Peyer's patch (tissue), 4 donors: Measurements from ENCODE around the gene GPSM3. TPM values are rescaled to one million over a fixed set of nuclear protein-coding genes. Genes with fewer than 3 reads are reported as not detected.
"Not testable (repeated sequence)": the region's sequence is repeated elsewhere in the genome, so short reads cannot be mapped to it uniquely, and the experiment has no call there.

ENCODE experiments used
- DNase-seq, 3 donors: peaks; one replicate each; pipeline ENCODE4 v3.0.0-alpha.2; 2017 to 2019
- H3K27ac ChIP-seq, 4 donors: fragments of 200-600 bp; sonication (generic); one replicate each; pipeline ENCODE4 v1.5.1; 2016 to 2019
- H3K27me3 ChIP-seq, 2 donors: fragments of 200-600 bp; sonication (generic); one replicate each; pipeline ENCODE4 v1.5.1; 2019
- H3K36me3 ChIP-seq, 3 donors: fragments of 200-600 bp; sonication (generic); one replicate each; pipeline ENCODE4 v1.5.1; 2016 to 2019
- H3K4me1 ChIP-seq, 4 donors: fragments of 200-600 bp; sonication (generic); one replicate each; pipeline ENCODE4 v1.5.1; 2016 to 2019
- H3K4me3 ChIP-seq, 4 donors: fragments of 200-600 bp; sonication (generic); 1 replicate in 3 of 4; 2 replicates in 1 of 4; pipeline ENCODE4 v1.5.1; 2016 to 2019; ENCODE audit warnings: mild to moderate bottlenecking in 1 of 4
- H3K9me3 ChIP-seq, 4 donors: fragments of 200-600 bp; sonication (generic); one replicate each; pipeline ENCODE4 v1.5.1; 2016 to 2019; ENCODE audit warnings: mild to moderate bottlenecking in 1 of 4
- POLR2A ChIP-seq, 2 donors: fragments of 450-650 bp; IDR thresholded peaks; one replicate each; pipeline ENCODE4 v1.5.1; 2017; ENCODE audit warnings: antibody characterized with exemption in 2 of 2, mild to moderate bottlenecking in 2 of 2, moderate library complexity in 2 of 2
- total RNA-seq, 4 donors: library from RNA; depleted of rRNA; stranded (reverse); fragments of >200 nt; gene quantifications; one replicate each; pipeline ENCODE4 v1.1.0, GENCODE V29; 2016
- TF ChIP-seq, protein P1 (sequence below), 6 experiments: fragments of 450-650 bp in 4 of 6; fragments of 200-600 bp in 2 of 6; sonication (generic) in 1 of 6; IDR thresholded peaks; one replicate each; pipeline ENCODE4 v1.5.1; 2017 to 2019; ENCODE audit warnings: antibody characterized with exemption in 6 of 6, mild to moderate bottlenecking in 3 of 6, moderate library complexity in 1 of 6

Gene GPSM3
- total RNA-seq, 4 donors from 2014 or later: 5.3 to 38.8 (median 10.3) TPM

DNA sequence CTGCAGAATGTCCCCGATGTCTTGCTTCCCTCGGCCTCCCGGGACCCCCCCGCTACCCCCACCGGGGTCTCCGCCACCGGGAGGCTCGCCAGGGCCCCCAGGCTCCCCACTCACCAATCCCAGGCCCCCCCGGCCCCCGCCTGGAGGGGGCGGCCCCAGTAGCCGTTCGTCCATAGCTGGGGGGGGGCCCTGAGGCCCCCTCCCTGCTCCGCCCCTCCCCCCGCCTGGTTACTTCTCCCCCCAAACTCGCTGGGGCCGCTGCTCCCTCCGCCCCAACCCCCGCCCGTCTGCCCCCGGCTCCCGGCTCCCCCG lies 2.7 kb downstream of the GPSM3 start:
- Histone ChIP-seq H3K27me3 (no peaks in the 10 kb centered on the region), H3K27ac (peak overlapping the region; percentile 90 to 98 (median 94)), H3K4me1 (peaks cover 1 to 56% (median 12%) of the 10 kb centered on the region in 4 donors), H3K4me3 (peak overlapping the region; percentile 59 to 92 (median 76)), H3K36me3 (peaks cover 0 to 23% (median 0%) of the 10 kb centered on the region in 3 donors), H3K9me3 (no peaks in the 10 kb centered on the region)
- DNase-seq: no peak
- TF ChIP-seq, protein P1, sequence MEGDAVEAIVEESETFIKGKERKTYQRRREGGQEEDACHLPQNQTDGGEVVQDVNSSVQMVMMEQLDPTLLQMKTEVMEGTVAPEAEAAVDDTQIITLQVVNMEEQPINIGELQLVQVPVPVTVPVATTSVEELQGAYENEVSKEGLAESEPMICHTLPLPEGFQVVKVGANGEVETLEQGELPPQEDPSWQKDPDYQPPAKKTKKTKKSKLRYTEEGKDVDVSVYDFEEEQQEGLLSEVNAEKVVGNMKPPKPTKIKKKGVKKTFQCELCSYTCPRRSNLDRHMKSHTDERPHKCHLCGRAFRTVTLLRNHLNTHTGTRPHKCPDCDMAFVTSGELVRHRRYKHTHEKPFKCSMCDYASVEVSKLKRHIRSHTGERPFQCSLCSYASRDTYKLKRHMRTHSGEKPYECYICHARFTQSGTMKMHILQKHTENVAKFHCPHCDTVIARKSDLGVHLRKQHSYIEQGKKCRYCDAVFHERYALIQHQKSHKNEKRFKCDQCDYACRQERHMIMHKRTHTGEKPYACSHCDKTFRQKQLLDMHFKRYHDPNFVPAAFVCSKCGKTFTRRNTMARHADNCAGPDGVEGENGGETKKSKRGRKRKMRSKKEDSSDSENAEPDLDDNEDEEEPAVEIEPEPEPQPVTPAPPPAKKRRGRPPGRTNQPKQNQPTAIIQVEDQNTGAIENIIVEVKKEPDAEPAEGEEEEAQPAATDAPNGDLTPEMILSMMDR (IDR thresholded peaks at IDR 0.05): no peak
- no peak for TF ChIP-seq POLR2A (IDR thresholded peaks at IDR 0.05)

DNA sequence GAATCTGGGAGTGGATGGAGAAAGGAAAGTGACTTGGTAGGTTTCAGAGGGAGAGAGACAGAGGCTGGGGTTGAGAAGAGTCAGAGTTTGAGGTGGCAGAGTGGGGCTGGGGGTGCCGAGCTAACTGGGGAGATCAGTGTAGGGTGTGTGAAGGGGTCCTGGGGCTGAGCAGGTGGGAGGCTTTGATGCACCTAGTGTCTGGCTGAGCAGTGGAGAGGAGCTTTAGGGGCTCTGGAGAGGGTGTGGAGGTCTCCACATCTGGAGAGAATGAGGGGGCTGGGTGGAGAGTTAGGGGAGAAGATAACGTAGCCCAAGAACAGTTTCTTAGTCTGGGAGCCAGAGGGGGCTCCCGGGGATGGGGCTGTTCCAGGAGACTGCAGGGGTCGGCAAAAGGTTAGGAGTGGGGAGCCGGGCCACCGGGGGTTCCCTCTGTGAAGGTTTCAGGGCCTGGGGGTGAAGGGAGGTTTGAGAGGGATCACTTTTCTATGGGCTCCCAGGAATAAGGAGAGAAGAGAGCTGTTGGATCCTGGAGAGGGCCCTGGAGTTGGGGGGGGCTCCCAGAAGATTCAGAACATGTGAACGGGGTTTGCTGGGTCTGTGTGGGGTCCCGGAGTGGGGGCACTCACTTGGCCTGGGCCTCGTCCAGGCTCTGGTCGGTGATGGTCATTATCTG lies 3.2 kb downstream of the GPSM3 start:
- DNase-seq: no peak
- H3K9me3 ChIP-seq: no peaks in the 10 kb centered on the region
- H3K4me3 ChIP-seq: peak overlapping the region; percentile 59 to 92 (median 76)
- H3K27me3 ChIP-seq: no peaks in the 10 kb centered on the region
- H3K27ac ChIP-seq: peak overlapping the region; percentile 90 to 98 (median 94)
- TF ChIP-seq, protein P1 (IDR thresholded peaks at IDR 0.05): no peak
- TF ChIP-seq POLR2A (IDR thresholded peaks at IDR 0.05): no peak
- peaks cover 0 to 55% (median 12%) of the 10 kb centered on the region in 4 donors for H3K4me1 ChIP-seq
- peaks cover 0 to 23% (median 0%) of the 10 kb centered on the region in 3 donors for H3K36me3 ChIP-seq

DNA sequence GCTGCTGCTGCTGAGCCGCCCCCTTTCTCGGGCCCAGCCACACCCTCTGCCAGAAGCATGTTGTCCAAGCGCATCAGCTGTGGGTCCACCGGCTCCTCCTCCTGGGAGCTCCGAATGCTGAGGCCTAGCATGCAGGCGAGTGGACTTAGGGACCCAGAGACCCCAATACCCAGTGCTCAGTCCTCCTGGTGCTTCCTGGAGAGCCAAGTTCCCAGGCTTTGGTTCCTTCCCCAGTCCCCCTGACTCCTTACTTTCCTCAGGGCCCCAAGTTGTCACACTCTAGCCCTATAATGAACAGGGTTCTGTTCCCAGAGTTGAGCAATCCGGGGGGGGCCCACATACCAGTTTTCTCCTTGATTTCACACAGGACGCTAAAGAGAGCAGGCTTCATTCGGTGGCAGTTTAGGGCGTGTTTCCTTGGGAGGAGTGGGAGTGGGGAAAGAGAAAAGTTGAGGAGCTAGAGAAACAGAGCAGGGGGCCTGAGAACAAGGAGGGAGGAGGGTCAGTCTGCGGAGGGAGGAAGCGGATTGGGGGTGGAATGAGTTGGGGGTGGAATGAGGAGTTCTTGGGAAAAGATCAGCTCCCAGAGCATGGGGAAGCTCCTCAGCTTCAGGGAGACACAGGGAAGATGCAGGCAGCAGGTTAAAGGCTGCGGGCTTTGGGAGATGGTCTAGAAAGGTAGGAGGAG lies 3.9 kb downstream of the GPSM3 start:
- H3K4me1 ChIP-seq: peaks cover 0 to 55% (median 12%) of the 10 kb centered on the region in 4 donors

DNA sequence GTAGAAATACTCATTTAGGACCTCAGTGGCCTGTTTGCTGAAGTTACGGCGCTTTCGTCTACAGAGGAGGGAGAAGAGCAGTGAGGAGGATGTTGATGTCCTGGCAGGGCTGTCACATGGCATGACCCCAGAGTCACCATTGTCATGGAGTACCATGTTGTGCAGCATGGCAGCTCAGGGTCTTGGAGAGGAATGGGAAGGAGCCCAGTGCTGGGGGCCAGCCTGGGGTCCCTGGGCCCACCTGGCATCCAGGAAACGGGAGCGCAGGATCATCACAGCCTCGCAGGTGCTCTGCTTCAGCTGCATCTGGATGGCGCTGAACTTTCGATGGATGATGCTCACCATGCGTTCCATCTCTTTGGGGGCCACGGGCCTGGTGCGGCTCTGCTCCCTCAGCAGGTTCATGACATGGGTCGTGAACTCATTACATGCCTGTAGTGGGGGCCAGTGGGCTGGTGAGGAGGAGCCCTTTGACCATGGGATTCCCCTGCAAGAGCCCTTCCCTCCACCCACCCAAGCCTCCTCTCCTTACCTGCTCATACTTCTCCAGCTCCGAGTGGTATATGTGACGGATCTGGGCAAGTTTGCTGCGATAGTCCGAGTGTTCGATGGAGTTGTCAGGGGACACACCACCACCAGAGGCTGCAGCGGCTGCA lies 4.6 kb downstream of the GPSM3 start:
- H3K27ac ChIP-seq: peak overlapping the region in 3 of 4 donors; percentile 92 to 98 (median 97)
- peaks cover 0 to 33% (median 0%) of the 10 kb centered on the region in 3 donors for H3K36me3 ChIP-seq
- H3K4me1 ChIP-seq: peaks cover 0 to 55% (median 6%) of the 10 kb centered on the region in 4 donors
- H3K4me3 ChIP-seq: peak overlapping the region in 2 of 4 donors; percentile 59 to 92
- H3K9me3 ChIP-seq, H3K27me3 ChIP-seq: not testable (repeated sequence)
- peak in 1 of 3 donors; percentile 37 for DNase-seq

More for the DNA sequence above, 3.9 kb downstream of the GPSM3 start:
- TF ChIP-seq, protein P1 (IDR thresholded peaks at IDR 0.05): no peak
- TF ChIP-seq POLR2A (IDR thresholded peaks at IDR 0.05): no peak
- Histone ChIP-seq H3K27me3 (no peaks in the 10 kb centered on the region), H3K27ac (peak overlapping the region; percentile 90 to 98 (median 94)), H3K36me3 (peaks cover 0 to 26% (median 0%) of the 10 kb centered on the region in 3 donors), H3K4me3 (peak overlapping the region; percentile 59 to 92 (median 76)), H3K9me3 (no peaks in the 10 kb centered on the region)
- DNase-seq: no peak

DNA sequence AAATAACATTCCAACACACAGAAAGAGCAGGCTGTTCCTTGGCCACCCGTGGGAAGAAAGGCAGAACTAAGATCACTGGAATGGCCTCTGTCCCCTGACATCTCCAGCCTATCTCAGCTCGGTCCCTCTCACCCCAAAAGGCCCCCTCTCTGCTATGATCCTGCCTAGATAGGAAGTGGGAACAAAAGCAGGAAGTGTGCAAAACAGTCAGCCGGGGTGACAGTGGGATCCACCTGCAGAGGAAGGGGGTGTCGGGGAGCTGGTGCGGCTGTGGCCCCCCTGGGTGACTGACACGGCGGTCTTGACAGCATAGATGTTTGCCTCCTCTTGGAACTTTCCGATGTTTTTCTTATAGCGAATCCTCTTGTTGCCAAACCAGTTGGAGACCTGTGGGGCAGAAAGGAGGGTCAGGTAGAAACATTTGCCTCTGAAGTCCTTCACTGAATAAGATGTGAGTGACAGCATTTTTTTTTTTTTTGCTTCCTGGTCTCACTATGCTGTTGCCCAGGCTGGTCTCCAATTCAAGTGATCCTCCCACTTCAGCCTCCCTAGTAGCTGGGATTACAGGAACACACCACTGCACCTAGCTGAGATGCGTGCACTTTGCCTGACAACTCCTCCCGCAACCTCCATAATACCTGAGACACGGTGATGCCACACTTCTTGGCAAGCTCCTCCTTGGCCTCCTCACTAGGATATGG lies 5.3 kb downstream of the GPSM3 start:
- no peak for TF ChIP-seq POLR2A (IDR thresholded peaks at IDR 0.05)
- TF ChIP-seq, protein P1 (IDR thresholded peaks at IDR 0.05): no peak
- Histone ChIP-seq H3K9me3 (no peaks in the 10 kb centered on the region), H3K27ac (peak overlapping the region; percentile 55 to 98 (median 86)), H3K36me3 (peaks cover 0 to 40% (median 0%) of the 10 kb centered on the region in 3 donors), H3K4me1 (peaks cover 0 to 50% (median 6%) of the 10 kb centered on the region in 4 donors), H3K27me3 (no peaks in the 10 kb centered on the region), H3K4me3 (no peak overlapping the region)
- DNase-seq: peak in 1 of 3 donors; percentile 25

DNA sequence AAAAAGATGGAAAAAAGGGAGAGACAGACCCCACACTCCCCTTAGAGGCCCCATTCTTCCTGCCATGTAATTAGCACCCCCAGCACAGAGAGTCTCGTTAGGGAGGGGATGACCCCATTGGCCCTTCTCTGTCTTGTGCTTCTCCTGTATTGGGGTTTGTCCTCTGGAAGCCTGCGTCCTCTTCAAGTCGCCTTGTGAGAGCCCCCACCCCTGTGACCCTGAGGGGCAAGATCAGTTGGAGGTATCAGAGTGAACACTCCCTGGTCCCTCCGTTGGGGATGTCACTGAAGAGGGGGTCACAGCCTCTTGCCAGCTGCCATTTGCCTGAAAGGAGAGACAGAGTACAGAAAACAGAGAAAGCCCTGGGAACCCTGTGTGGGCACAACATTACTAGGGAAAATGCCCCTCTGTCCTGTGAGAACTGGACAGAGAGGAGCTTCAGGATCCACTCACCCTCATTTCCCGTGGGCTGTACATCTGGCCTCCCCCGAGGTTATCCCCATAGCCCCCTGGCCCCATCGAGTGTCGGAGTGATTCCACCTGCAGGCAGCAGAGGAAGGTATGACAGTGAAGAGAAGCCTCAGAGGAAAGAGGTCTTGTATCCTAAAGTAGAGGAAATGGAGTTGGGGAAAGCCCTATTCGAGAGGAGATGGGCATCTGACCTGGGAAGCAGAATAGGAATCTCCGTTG lies 6.1 kb downstream of the GPSM3 start:
- Histone ChIP-seq H3K36me3 (peaks cover 0 to 49% (median 0%) of the 10 kb centered on the region in 3 donors), H3K27ac (peak overlapping the region; percentile 55 to 98 (median 66)), H3K4me1 (peaks cover 0 to 47% (median 5%) of the 10 kb centered on the region in 4 donors)
- H3K4me3 ChIP-seq, H3K9me3 ChIP-seq, H3K27me3 ChIP-seq: not testable (repeated sequence)
- peak in 1 of 3 donors; percentile 20 for DNase-seq

DNA sequence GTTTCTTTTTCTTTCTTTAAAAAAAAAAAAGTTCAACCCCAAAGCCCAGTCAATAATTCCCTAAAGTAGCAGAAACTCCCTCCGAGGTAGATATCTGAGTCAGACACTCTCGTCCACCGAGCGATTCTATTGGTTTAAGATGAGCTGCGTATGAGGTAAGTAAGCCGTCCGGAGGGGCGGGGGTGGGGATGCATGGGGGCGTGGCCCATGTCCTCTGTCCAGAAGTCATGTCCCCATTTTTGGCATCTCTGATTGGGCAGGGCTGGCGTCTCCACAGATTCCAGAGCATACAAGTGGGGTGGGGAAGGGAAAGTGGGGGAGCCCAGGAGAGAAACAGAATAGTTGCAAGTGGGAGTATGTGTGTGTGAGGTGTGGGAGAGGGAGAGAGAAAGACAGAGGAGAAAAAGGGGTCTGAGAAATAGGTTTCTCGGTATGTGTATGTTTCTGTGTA lies 6.7 kb downstream of the GPSM3 start:
- DNase-seq: peak; percentile 70 to 88 (median 75)
- Histone ChIP-seq H3K4me1 (peaks cover 0 to 46% (median 4%) of the 10 kb centered on the region in 4 donors), H3K27ac (peak overlapping the region; percentile 55 to 98 (median 66)), H3K36me3 (peaks cover 0 to 54% (median 0%) of the 10 kb centered on the region in 3 donors)
- not testable (repeated sequence) for H3K27me3 ChIP-seq, H3K4me3 ChIP-seq, H3K9me3 ChIP-seq
